Suppressor macrophage (primary cell): Measurements from ENCODE around the gene ADRA2B.

Experiments
- DNase-seq, 4 experiments: peaks; one replicate each; pipeline ENCODE4 v3.0.0-alpha.2; 2020 to 2022

The ADRA2B gene

DNA sequence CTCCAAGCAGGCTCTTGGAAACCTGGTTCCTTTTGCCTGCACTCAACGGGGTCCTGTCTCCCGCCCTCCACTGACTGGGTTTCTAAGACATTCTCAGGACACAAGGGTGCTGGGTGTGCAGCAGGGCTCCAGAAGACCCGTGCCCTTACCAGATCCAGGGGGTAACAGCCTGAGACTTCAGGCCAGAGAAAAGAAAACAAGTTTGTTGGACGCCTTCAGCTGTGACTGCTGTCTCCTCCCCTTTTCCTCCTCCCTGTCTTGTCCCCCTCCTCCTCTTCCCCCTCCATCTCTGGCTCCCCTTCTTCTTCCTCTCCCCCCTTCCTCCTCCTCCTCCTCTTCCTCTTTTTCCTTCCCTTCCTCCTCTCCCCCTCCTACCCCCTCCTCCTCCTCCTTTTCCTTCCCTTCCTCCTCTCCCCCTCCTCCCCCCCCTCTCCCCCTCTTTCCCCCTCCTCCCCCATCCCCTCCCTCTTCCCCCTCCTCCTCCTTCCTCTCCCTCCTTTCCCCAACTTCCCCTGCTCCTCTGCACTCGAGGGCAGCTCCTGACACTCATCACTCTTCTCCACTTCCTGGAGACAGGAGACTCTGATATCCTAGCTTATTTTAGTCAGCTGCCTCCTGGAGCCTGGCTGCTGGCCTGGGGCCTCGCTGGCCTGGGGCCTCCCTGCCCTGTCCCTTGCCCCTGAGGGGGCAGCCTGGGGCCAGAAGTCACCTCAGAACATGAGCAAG, 12.4 kb downstream of the ADRA2B start:
- peak in 3 of 4 experiments; percentile 31 to 55 (median 43) for DNase-seq

DNA sequence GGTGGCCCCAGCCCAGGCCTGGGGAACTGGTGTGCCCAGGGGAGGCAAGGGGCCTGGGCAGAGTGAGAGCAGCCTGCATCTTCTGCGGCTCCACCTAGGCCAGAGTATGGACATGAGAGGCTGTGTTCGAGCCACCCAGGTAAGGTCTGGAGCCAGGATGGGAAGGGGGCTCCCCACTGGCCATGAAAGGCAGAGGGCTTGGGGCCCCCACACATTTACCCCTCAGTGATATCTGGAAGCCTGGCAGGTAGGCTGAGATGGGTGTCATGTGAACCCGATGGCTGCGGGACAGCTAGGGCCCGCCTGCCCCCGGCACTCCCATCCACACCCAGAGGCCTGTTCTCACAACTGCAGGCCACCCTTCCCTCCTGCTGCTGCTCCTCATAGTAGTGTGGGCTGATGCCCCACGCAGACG, 13.2 kb downstream of the ADRA2B start:
- no peak for DNase-seq

DNA sequence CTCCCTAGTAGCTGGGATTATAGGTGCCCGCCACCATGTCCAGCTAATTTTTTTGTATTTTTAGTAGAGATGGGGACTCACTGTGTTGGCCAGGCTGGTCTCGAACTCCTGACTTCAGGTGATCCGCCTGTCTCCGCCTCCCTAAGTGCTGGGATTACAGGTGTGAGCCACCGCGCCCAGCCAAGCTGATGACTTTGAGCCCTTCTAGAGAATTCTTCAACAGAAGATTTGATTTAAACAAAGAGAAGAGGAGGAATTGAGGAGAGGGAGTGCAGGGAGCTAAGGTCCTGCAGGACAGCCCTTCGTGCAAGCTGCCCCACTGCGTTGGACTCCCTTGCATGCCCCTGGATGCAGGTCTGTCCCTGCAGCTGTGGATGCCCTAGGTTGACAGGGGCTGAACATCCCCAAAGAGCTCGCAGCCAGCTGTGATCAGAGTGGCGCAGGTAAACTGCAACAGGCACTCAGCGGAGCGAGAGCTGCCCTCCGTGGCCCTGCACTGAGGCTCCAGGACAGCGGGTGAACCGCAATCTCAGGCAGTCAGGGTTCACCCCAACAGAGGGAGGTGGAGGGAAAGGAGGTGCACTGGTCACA, 13.7 kb downstream of the ADRA2B start:
- no peak for DNase-seq

DNA sequence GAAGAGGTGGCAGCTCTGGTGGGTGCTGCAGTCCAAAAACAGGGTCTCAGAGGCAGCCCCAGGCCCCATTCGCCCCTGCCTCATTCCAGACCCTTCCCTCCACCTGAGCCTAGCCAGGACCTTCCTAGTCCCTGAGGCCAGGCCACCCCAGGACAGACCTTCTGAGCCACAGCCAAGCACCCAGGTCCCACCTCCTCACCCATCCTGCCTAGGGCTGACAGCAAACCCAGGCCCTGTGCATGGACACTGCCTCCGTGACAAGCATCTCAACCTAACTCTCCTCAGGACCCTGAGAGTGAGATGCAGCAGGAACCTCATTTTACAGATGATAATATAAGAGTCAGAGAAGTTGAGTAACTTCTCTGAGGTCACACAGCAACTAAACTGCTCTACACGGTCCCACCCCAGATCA, 15.5 kb downstream of the ADRA2B start:
- DNase-seq: no peak

DNA sequence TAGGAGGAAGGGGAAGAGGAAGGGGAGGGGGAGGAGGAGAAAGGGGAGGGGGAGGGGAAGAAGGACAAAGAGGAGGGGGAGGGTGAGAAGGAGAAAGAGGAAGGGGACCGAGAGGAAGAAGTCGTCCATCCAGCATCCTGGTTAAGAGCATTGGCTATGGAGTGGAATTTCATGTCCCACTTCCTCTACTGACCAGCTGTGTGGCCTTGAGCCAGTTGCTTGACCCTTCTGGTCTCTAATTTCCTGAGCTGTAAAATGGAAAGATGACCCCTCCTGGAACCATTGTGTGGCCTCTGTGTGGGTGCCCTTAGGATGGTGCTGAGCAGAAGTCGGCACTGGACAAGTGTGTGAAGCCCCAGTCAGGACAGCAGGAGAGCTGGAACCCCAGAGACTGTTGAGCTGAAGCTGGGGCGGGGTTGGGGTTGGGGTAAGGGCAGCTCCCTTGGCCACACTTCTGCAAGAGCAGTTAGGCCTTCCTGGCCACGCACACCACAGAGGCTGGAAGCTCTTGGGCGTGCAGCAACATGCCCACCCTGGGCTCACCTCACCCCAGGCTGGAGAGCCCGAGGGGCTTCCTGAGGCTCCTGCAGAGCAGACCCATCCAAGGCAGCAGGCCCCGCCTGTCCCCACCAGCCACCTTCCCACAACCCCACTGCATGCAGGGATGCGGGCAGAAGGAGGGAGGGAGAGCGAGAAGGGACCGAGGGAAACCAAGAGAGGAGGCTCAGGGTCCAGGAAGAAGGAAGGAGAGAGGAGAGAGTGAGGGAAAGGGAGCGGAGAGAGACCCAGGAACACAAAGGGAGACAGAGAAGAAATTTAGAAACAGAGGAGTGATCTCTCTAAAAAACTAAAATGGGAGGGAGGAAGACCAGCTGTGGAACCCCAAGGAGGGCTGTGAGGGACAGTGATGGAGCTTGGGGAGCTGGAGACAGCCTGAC, 16.2 kb downstream of the ADRA2B start:
- no peak for DNase-seq

DNA sequence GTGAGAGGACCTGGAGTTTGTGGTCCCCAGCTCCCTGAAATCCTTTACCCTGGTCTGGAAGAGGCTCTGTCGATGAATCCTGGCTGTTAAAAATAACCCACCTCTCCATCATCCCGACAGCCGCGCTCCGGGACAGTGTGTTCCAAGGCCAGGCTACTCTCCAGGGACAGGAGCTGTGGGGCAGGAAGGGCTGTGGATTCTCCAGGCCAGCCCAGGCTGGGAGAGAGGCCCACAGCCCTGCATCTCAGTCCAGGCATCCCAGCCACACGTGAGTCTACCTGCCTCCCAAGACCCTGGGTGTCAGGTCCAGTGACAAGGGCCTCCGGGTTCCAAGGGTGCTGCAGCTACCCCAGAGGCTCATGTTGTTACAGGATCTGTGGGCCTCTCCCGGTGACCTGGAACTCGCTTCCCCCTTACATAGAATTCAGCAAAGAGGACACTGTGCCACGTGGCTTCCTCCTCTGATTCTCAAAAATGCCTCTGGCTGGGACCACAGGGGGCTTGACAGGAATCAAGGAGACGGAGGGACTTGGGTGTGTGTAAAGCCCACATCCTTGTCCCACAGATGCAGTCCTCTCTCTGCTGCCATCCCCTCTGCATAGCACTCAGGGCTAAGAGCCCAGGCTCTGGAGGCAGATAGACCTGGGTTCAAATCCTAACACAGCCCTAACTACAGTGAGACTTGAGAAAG, 17.3 kb downstream of the ADRA2B start:
- no peak for DNase-seq

DNA sequence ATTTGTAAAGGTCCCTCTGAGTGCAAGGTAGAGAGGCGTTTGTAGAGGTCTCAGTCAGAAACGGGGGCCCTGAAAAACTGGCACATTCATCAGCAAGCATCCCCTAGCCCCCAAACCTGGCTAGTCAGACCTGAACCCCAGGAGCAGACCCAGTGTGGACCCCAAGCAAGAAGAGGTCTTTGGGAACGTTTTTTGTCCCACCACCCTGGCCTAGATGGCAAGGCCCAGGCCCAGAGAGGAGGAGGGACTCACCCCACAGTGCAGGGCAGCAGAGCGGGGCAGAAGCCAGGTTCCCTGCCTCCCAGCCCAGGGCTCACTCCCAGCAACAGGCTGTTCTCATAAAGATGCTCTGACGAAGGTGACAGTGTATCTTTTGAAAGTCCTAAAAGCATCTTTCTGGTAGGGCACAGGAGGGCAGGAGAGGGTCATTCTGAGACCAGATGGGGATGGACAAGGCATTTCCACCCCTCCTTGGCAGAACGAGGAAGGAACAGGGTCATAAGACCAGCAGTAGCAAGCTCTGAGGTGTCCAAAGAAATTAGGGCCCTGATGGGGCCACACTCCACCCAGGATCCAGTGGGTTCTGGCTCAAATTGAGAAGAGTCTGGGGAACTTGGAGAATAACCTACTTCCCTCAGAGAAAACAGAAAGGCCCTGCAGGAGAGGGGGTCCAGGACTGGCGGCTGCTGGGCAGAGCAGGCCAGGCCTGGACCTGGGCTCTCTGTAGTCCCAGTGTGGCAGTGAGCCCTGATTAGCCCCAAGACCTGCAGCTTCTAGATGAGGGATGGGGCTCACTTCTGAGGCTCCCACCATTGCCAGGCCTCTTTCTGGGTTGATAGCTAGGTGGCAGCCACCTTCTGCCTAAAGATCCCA, 18.2 kb downstream of the ADRA2B start:
- peak in 2 of 4 experiments; percentile 36 to 48 for DNase-seq

DNA sequence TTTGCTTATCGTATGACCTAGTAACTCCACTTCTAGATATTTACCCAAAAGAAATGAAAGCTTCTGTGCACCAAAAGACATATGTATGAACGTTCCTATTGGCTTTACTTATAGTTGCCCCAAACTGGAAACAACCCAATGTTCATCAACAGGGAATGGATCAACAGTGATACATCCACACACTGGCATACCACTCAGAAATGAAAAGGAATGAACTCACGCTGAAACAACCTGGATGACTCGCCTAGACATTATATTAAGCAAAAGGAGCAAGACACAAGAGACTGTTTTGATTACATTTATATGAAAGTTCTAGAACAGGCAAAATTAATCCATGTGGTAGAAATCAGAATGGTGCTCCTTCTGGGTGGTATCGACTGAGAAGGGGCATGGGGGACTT, 18.9 kb downstream of the ADRA2B start:
- DNase-seq: no peak

DNA sequence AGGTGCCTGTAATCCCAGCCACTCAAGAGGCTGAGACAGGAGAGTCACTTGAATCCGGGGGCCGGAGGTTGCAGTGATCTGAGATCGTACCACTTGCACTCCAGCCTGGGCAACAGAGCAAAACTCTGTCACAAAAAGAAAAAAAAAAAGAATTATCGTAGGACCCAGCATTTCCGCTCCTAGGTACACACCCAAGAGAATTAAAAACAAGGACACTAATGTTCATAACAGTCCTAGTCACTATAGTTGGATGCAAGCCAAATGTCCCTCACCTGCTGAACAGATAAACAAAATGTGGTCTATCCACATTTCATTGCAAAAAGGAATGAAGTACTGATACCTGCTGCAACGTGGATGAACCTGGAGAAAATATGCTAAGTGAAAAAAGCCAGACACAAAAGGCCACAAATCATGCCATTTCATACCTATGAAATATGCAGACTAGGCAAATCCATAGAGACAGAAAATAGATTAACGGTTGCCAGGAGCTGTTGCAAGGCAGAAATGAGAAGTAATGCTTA, 21.2 kb downstream of the ADRA2B start:
- no peak for DNase-seq

DNA sequence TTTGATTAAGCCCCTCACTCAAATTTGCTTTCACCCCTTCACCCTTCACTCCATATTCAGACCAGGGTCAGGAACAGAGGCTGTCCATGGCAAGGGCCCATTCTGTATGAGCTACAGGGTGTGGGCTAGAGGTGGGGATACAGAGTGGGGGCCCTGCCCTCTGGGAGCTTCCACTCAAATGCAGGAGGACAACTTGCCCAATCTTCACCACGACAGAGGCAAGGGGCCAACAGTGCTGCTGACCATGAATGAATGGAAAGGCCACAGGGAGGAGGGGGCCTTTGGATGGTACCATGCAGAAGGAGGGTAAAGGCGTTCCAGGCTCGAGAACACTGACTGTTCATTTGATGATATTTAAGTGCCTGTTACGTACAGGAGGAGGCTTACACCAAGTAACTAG, 22.8 kb downstream of the ADRA2B start:
- no peak for DNase-seq

DNA sequence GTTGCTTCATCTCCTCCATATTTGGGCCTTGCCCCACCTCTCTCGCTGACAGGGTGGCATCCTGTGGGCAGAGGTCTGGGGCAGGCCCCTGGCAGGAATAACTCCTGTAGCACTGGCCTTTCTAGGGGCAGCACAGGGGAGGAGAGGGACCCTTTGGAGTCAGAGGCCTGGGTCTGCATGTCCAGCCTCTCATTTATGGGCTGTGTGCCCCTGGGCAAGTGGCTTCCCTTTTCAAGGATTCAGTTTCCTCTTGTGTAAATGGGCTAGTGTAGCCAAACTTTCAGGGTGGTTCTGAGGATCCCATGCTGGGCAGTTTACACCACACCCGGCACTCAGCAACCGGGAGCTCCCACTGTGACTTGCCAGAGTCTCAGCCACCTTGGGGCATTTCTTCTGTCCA, 23.4 kb downstream of the ADRA2B start:
- DNase-seq: peak; percentile 31 to 52 (median 43)

DNA sequence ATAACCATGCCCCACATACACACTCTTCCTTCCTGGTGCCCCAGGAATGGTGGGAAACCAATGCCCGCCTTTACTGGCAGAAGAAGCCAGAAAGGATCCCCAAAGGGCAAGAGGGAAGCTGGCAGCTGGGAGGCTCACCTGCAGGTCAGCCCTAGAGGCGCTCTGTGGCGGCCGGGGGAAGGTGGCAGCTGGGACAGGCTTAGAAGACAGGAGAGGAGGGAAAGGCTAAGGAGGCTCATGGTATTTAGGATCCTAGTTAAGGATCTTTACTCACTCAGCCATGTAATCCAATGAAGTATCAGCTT, 23.8 kb downstream of the ADRA2B start:
- no peak for DNase-seq

DNA sequence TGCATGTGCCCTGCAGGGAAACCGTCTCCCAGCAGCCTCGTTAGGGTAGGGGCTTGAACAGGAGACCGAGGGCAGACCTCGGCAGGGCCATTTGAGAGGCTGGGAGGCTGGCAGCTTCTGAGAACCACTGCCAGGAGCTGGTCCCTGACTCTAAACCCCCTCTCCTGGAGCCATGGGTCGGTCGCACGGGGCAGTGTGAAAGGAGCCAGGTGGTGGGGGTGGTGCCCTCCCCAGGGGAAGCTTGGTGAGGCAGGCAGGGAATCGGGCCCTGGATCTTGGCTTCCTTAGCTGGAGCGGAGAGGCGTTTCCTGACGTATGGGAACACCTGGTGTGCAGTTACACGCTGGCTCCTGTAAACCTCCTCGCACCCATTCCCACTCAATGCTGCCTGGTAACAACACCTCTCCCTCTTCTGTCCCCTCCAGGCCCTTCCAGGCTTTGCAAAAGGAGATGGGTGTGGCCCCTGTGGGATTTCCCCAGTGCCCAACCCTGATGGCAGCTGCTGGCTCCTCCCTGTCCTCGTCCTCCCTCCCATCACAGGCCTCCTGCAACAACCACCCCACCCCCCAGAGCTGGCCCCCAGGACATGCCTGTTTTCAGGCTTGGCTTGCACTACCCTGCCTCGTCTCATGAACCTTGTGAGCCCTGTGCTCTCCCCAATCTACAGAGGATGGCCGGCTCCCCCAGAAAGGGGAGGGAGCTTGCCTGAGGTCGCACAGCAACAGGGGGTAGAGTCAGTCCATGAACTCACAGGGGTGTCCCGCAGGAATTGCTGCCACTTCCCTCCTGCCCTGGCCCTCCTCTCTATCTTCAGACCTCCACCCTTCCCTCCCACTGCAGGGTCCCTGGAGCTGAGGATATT, 24.4 kb downstream of the ADRA2B start:
- no peak for DNase-seq

DNA sequence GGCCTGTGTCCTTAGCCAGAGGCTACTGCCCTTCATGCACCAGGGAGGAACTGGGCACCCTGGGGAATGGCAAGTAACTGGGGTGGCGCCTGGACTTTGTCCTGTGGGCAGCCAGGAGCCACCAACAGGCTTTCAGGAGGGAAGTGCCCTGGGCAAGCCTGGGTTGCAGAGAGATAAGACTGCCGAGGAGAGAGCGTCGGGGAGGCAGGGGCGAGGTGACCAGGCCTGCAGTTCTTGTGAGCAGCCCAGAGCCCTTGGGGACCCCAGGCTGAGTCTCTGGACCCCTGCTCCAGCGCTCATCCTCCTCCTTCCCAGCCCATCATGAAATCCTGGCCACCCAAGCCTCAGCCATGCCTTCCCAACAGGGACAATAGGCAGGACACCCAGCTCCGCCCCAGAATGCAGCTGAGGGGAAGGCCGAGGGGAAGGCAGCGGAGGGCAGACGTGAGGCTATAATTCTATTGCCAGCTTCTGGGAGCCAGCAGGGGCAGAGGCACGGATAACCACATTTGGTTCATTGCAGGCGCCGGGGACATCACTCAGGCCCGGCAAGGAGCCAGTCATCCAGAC, 25.1 kb downstream of the ADRA2B start:
- no peak for DNase-seq

DNA sequence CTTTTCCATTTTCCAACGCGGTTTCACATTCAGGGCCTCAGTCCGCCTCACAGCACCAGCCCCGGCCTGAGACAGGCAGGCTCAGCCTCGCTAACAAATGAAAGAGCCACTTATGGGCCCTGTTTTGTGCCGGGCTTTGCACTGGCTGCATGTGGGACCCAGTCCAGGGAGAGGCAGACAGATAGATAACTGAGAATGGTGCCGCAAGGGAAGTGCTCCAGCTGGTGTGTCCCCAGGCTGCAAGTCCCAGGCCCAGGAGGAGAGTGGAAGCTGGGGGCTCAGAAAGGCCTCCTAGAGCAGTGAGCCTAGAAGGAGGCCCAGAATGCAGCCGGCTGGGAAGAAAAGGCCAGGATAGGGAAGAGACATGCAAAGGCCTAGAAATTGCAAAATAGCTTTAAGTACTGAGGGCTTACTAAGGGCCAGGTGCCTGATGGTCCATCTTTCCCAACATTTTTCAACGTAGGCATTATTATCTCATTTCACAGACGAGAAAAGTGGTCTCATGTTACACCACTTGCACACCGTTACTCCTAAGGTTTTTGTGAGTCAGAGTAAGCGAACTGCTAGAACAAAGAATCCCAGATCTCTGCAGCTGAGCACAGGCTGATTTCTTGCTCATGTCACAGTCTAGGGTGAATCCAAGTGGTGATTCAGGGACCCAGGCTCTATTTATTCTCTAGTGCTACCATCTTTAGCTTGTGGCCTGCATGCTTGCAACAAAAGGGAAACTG, 26.0 kb downstream of the ADRA2B start:
- DNase-seq: no peak

DNA sequence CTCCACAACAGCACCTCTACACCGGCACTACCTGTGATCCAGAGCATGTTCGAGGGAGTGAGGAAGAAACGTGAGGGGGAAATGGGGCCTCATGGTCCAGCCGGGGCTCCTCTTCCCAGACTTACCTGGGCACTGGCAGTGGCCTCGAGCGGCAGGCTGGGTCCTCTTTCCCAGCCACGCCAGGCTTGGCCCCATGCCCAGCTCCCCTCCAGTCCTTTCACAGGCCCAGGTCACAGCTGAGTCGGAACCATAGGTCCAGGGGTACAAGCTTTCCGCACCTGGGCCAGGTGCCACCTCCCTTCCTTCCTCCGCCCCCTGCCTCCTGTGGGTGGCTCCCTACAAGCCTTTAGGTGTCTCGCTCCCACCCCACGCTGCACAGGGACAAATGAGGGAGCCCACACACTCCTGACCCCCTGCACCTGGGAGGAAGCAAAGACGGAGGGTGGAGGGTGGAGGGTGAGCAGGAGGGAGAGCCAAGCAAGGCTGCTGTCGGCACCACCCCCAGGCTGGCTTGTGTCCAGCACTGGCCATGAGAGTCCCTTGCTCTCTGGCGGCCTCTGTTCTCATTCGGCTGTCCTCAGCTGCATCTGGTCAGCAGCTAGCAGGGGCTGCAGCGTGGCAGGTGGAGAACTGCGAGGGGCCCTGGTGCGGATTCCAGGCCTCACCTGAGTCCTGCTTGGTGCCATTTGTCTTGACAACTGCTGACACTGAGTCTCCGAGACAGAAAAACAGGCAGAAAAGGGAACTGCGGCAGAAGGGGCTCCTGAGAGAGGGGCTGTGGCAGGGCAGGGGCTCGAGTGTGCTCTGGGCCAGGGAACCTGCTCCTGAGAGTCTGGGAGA, 26.8 kb downstream of the ADRA2B start:
- no peak for DNase-seq

DNA sequence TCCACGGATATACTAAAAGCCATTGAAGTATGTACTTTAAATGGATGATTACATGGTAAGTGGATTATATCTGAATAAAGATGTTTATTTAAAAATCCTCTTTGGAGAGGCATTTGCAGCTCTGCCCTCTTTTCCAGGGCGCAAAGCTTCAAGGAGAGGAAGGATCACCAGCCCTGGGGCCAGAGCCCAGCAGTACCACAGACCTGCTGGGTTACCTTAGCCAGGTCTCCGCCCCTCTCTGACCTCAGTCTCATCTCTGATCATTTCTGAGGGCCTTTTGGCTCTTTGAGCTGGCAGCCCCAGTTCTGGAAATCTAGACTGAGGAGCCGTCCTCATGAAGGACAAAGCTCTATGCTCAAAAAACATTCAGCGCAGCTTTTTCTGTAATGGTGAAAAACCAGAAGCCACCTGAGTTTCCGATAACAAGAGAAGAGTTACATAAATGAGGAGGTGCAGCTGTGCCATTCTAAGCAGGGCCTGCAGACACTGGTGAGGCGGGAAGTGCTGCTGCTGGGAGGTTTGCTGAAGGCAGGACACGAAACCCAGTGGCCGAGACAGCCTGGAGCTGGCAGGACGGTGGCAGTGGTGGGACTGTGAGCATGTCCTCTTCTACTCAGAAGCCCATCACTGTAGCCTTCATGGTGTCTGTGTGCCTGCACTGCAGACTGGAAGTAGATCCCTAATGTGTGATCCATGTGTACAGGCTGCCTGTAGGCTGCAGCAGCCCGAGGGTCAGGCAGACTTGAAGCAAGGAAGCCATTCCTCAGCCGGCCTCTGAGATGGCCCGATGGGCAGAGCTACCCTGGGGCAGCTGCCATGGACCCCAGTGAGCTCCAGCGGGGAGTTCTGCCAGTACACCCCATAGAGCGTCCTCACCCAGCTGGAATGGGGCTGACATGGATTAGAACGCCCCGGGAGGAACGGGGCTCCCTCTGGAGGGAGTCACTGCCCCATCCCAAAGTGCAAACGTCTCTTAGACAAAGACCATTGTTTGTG, 27.7 kb downstream of the ADRA2B start:
- no peak for DNase-seq
